CD4-positive, alpha-beta T cell treated with Interleukin-2 at 100 ng/mL for 4 hours (primary cell): ENCODE data around the gene DCAF7.

ENCODE experiments used
- DNase-seq: peaks from one replicate; pipeline ENCODE4 v3.0.0-alpha.2; 2020; ENCODE audit warnings: low spot score

Gene DCAF7

GRCh38 chr17:63525190-63525946 lies 24.9 kb upstream of the DCAF7 start:
- DNase-seq, result no peak

- no peak for DNase-seq
These were observed 23.4 kb upstream of the DCAF7 start for GRCh38 chr17:63526861-63527260.

- no peak for DNase-seq
These were observed 22.1 kb upstream of the DCAF7 start for GRCh38 chr17:63528183-63528582.

- no peak for DNase-seq
These were observed 20.3 kb upstream of the DCAF7 start for GRCh38 chr17:63529711-63530556.

GRCh38 chr17:63530557-63531021 lies 19.7 kb upstream of the DCAF7 start:
- DNase-seq, result no peak

- no peak for DNase-seq
These were observed 19.0 kb upstream of the DCAF7 start for GRCh38 chr17:63531022-63531965.

GRCh38 chr17:63533433-63534077 lies 16.7 kb upstream of the DCAF7 start:
- no peak for DNase-seq

GRCh38 chr17:63534078-63534570 lies 16.2 kb upstream of the DCAF7 start:
- DNase-seq, result no peak

- DNase-seq, result no peak
These were observed 15.3 kb upstream of the DCAF7 start for GRCh38 chr17:63534816-63535455.

- DNase-seq, result no peak
These were observed 14.6 kb upstream of the DCAF7 start for GRCh38 chr17:63535640-63536039.

- DNase-seq, result no peak
These were observed 13.3 kb upstream of the DCAF7 start for GRCh38 chr17:63537001-63537400.

GRCh38 chr17:63537991-63538692 lies 12.1 kb upstream of the DCAF7 start:
- no peak for DNase-seq

GRCh38 chr17:63538693-63539595 lies 11.3 kb upstream of the DCAF7 start:
- DNase-seq, result no peak

GRCh38 chr17:63540590-63540989 lies 9.7 kb upstream of the DCAF7 start:
- no peak for DNase-seq

GRCh38 chr17:63542218-63542545 lies 8.1 kb upstream of the DCAF7 start:
- DNase-seq, result no peak

- DNase-seq, result no peak
These were observed 7.1 kb upstream of the DCAF7 start for GRCh38 chr17:63542942-63543821.

- DNase-seq, result no peak
These were observed 6.4 kb upstream of the DCAF7 start for GRCh38 chr17:63543822-63544420.
